Lower leg skin (tissue), 3 donors: ENCODE measurements around the gene EHMT1.

Experiments used
- CTCF ChIP-seq, 3 donors: fragments of 450-650 bp; IDR thresholded peaks; one replicate each; pipeline ENCODE4 v1.5.1; 2016; ENCODE audit warnings: antibody characterized with exemption in 3 of 3, mild to moderate bottlenecking in 3 of 3, moderate library complexity in 2 of 3
- POLR2A ChIP-seq, 2 donors: fragments of 450-650 bp; IDR thresholded peaks; one replicate each; pipeline ENCODE4 v1.6.1; 2016 to 2017; ENCODE audit warnings: antibody characterized with exemption in 2 of 2, mild to moderate bottlenecking in 1 of 2, moderate library complexity in 1 of 2

- TF ChIP-seq CTCF (IDR thresholded peaks at IDR 0.05): no peak
- TF ChIP-seq POLR2A (IDR thresholded peaks at IDR 0.05): no peak
Measured at GRCh38 chr9:137813167-137813566, 194.4 kb downstream of the EHMT1 start.
